NB4 (cell line): ENCODE results near the gene TSEN15.
A peak's percentile ranks its signal among the peaks of the same experiment; 100 is the strongest.

Source experiments
- DNase-seq: peaks from one replicate; pipeline ENCODE4 v3.0.0; 2010; ENCODE audit warnings: low read depth
- H3K4me3 ChIP-seq: one replicate; pipeline ENCODE4 v1.5.1; 2011; ENCODE audit warnings: mild to moderate bottlenecking, low read depth, low read length, moderate library complexity
- CTCF ChIP-seq: IDR thresholded peaks from one replicate; pipeline ENCODE4 v1.5.1; 2012; ENCODE audit warnings: low read depth, low read length
- MAX ChIP-seq: IDR thresholded peaks from 2 replicates; pipeline ENCODE4 v1.6.1; 2011; ENCODE audit warnings: low read depth, low read length
- MYC ChIP-seq: IDR thresholded peaks from 2 replicates; pipeline ENCODE4 v1.6.1; 2011; ENCODE audit warnings: low read depth, low read length
- POLR2A ChIP-seq: IDR thresholded peaks from 2 replicates; pipeline ENCODE4 v1.6.1; 2011; ENCODE audit warnings: mild to moderate bottlenecking; ENCODE audit not compliant: insufficient read length; ENCODE audit errors: extremely low read depth

Gene TSEN15

DNA sequence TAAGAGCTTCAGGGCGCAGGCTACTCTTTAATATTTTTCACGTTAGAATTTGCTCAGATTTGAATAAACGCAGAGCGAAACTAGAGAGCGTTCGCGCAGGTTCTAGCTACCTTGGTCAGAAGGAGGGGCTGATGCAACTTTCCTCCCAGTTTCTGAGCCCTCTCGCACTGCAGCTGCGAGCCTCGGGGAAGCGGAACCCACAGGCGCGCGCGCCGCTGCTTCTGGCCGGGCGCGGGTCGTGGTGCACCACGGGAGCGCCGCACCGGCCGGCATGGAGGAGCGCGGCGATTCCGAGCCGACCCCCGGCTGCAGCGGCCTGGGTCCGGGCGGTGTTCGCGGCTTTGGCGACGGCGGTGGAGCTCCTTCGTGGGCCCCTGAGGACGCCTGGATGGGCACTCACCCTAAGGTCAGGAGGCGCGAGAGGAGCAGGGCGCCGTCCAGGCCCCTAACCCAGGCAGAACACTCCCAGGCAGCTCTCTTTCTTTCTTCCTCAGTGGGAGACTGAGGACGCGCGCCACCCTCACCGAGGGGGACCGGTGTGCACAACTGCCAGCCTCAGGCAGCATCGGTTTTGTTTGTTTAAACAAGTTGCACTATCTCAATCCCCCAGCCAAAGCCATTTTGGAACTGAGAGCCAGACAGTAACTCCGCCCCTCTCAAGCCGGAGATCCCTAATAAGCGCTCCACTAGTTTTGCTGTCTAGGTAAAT lies at the start of gene TSEN15:
TSEN15 (plus strand) TSS at position 246 of the 709 bp plus-strand sequence; CDS start at position 272, 26 bp downstream.
- TF ChIP-seq MYC (peak; percentile 68), MAX (peak; percentile 68), POLR2A (peak; percentile 82), CTCF (no peak)
- H3K4me3 ChIP-seq: peak within 1 kb of the TSS; percentile 91
- DNase-seq: peak; percentile 87

DNA sequence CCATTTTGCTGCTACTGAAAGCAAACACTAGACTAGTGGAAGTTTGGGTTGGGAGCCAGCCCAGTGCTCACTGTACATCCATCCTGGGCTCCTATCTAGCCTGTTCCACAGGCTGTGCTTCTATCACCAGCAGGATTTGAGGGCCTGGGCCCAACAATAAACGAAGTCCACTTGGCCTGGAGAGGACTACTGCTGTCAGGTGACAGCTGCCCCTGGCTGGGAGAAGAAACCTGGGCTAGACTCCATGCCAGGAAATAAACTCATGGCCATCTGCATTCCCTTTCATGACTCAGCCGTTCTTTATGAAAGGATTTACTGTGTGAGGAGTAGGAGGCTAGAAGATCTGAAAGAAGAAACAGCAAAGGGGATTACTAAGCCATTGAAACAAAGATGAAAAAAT lies 49.5 kb upstream of the TSEN15 start:
- no peak for TF ChIP-seq MAX
- TF ChIP-seq POLR2A: no peak
- no peak overlapping the region for H3K4me3 ChIP-seq
- DNase-seq: no peak

GRCh38 chr1:184004935-184005334 lies 46.6 kb upstream of the TSEN15 start:
- DNase-seq: no peak

GRCh38 chr1:184005506-184005905 lies 46.0 kb upstream of the TSEN15 start:
- TF ChIP-seq MAX: no peak
- TF ChIP-seq MYC: no peak
- TF ChIP-seq POLR2A: no peak
- TF ChIP-seq CTCF: no peak
- no peak overlapping the region for H3K4me3 ChIP-seq
- DNase-seq: no peak

More at GRCh38 chr1:184004935-184005334, 46.6 kb upstream of the TSEN15 start:
- TF ChIP-seq CTCF (no peak), POLR2A (no peak), MYC (no peak)
- H3K4me3 ChIP-seq: no peak overlapping the region

GRCh38 chr1:184010788-184011187 lies 40.7 kb upstream of the TSEN15 start:
- no peak for DNase-seq
- no peak overlapping the region for H3K4me3 ChIP-seq
- TF ChIP-seq MYC (no peak), POLR2A (no peak), MAX (no peak), CTCF (no peak)

DNA sequence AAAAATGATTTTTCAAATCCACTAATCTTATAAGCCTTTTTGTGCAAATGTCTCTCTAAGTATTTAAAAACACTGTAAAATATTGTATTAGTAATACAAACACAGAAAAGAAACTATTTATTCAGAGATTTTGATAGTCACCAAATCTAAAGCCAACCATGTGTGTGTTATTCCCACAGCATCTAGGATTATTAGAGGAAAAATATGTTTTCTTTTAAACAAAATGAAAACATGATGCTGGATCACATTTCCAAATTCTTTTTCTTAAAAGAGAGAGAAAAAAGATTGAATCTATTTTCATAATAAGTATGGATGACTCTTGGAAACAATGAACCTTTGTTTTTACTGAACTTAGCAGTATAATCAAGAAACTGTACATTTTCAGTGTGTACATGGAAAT lies 39.3 kb upstream of the TSEN15 start:
- no peak overlapping the region for H3K4me3 ChIP-seq
- no peak for DNase-seq
- no peak for TF ChIP-seq MAX
- no peak for TF ChIP-seq MYC
- no peak for TF ChIP-seq CTCF
- TF ChIP-seq POLR2A: no peak
